DMS153 treated with DMSO at 0.1 percent for 48 hours (cell line): Measurements from ENCODE around the gene STARD5.

Experiments used
- DNase-seq: peaks from one replicate; lab custom pipeline; 2025; ENCODE audit not compliant: unreplicated experiment; lab: John Stamatoyannopoulos, UW

STARD5 gene

GRCh38 chr15:81295486-81296121 is 28.3 kb downstream of the STARD5 start:
- no peak for DNase-seq

- no peak for DNase-seq
Measured at GRCh38 chr15:81294516-81294880, 29.4 kb downstream of the STARD5 start.

DNA sequence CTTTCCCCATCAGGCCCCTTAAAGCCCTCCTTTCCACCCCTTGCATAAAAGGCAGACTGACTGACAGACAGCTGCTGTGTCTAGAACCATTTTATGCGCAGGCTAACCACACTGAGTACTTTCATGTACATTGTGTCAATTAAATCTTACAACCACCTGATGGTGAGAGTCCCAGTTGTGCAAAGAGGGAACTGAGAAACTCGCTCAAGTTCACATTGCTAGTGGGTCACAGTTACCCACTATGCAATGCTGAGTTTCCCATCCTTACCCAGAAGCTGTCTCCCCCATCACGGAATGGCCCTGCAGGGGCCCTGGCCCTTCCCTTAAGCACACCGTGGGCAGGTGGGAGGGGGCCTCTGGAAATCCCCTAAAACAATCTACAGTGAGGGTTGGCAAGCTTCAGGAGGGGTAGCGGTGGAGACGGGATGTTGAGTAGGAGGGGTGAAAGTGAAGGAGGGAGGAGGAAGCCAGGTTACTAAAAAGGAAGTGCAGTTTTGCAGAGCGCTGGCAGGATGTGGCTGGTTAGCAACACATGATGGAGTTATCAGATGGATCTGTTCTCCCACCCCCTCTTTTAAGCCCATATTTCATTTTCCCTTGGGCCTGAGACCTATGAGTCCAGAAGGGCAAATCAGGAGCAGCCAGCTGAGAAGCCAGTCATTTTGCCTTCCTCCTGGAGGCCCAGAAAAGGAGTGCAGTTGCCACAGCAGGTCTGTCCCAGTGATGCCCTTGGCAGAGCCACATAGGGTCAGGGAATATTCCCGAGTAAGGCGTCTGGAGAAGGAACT is 30.0 kb downstream of the STARD5 start:
- no peak for DNase-seq

- DNase-seq, result no peak
Measured at GRCh38 chr15:81292523-81293001, 31.4 kb downstream of the STARD5 start.

DNA sequence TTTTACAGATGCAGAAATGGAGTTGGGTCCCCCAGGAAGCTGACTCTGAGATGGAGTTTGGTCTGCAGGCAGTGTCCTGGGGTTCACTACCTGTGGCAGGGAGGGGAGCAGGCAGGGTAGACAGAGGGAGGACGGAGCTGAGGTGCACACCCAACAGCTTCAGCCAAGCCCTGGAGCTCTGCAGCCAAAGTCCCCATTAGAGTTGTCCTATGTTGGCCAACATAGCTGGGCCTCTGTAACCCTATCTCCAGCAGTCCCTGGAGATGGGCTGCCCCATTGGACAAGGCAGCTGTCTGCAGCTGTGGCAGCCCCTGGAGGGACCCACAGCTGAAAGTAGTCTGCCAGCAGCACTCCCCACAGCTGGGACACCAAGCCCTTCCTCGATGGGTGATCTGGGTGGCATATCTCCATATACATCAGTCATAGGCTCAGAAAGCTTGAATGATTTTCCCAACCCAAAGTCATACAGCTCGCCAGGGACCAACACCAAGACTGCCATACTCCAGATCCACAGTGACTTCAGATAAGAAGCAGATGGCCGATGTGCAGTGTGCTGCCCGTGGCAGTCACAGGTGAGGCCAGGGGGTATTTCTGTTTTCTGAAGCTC is 31.9 kb downstream of the STARD5 start:
- DNase-seq, result no peak

DNA sequence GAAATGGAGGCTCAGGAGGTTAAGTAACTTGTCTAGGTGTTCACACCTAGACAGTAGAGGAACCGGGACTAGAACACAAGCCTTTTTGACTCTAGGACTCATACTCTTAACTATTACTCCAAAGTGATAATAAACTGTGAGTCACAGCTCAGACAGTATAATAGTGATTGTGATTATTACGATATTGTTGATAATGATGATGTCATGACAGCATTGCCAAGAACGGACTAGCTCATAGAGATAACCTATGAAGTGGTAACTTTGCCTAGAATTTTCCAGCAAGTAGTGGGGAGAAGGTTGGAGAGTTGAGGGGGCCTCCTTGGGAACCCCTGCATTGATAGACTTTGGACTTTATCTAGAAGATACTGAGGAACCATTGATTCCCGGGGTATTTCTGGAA is 34.0 kb downstream of the STARD5 start:
- no peak for DNase-seq

DNA sequence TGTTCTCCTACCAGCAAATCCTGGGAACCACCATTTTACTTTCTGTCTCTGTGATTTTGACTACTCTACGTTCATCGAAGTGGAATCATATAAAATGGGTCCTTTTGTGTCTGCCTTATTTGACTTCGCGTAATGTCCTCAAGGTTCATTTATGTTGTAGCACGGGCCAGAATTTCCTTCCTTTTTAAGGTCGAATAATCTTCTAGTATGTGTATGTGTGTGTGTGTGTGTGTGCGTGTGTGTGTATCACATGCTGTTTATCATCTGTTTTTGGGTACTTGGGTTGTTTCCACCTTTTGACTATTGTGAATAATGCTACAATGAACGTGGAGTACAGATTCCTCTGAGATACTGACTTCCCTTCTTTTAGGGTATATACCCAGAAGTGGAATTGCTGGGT is 35.3 kb downstream of the STARD5 start:
- DNase-seq, result no peak

DNA sequence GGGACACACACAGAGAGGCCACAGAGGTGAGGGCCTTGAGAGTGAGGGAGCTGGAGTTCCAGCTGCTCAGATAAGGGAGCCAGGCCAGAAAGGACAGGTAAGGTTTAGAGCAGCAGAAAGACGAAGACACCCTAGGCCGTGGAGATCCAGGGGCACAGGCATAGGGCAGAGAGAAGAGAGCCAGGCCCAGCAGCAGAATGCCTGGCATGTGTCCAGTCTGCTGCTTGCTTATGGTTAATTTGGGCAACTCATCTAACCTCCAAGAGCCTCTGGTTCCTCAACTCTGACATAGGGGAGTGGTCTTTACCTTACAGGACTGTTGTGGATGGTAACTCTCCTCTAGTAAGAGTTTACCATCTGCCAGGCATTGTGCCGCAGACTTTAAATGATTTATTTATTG is 35.9 kb downstream of the STARD5 start:
- DNase-seq, result no peak

- DNase-seq, result no peak
Measured at GRCh38 chr15:81286621-81287121, 37.3 kb downstream of the STARD5 start.

DNA sequence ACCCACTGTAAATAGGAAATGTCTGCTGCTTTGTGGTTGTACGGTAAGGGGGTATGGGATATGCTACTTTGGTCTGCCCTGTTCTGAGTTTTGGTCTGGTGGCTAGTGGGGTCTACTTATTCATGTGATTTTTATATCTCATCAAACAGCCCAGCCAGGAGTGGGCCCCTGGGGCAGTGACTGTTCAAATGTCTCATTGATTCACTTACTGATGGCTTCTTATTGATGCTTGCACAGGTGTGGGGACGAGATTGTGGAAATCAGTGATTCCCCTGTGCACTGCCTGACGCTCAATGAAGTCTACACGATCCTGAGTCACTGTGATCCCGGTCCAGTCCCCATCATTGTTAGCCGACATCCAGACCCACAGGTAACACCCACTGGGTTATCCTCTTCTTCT is 38.5 kb downstream of the STARD5 start:
- DNase-seq, result no peak

DNA sequence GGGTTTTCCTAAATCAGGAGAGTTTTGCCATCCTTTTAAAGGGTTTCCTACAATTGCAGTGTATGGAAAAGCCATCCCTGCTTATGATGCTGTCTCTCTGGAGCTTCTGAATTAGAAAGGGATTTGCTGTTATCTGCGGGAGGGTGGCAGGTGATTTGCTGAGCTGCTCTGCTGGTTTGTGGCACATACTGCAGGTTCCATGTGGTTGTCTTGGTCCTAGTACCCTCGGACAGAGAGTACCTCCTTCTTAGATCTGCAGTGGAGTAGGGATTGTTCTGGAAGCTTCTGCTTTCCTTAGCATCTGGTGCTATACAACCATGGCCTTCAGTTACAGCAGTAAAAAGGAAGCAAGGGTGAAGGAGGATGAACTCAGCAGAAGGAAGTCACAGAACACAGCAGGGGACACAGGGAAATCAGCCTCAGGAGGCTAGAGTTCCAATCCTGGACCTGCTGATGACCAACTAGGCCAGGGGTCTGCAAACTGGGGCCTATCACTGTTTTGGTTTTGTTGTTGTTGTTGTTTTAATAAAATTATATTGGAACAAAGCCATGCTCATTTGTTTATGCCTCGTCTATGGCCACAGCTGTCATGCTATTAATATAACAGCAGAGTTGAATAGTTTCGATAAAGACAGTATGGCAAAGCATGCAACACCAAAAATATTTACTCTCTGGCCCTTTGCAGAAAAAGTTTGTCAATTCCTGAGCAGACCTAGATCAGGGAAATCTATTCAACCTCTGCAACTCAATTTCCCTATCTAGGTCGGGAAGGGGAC is 39.5 kb downstream of the STARD5 start:
- DNase-seq, result no peak

DNA sequence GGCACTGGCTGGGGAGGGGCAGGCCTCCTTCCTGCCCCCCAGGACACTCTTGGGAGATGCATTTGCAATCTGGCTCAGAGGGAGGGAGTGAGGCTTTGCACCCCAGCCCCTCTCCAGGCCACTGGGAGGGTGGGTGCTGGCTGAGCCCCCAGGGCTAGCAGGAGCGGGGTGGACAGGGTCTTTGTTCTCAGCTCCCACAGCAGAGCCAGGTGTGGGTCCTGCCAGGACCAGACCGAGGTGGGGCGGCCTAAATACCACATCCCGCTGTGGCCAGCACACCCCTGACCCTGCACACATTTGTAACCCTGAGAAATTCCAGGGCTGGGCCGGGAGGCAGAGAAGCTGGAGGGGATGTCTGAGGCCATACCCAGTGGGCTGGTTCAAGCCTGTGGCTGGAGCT is 41.0 kb downstream of the STARD5 start:
- no peak for DNase-seq

DNA sequence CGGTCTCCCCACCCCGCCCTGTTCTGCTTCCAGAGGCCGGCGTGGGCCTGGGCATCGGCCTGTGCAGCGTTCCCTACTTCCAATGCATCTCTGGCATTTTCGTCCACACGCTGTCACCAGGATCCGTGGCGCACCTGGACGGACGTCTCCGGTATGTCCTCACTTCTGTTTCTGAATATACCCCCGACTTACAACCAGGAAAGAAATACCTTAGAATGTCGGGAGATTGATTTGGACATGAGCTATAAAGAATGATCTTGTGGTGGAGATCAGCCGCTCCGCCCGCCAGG is 41.4 kb downstream of the STARD5 start:
- DNase-seq, result no peak

DNA sequence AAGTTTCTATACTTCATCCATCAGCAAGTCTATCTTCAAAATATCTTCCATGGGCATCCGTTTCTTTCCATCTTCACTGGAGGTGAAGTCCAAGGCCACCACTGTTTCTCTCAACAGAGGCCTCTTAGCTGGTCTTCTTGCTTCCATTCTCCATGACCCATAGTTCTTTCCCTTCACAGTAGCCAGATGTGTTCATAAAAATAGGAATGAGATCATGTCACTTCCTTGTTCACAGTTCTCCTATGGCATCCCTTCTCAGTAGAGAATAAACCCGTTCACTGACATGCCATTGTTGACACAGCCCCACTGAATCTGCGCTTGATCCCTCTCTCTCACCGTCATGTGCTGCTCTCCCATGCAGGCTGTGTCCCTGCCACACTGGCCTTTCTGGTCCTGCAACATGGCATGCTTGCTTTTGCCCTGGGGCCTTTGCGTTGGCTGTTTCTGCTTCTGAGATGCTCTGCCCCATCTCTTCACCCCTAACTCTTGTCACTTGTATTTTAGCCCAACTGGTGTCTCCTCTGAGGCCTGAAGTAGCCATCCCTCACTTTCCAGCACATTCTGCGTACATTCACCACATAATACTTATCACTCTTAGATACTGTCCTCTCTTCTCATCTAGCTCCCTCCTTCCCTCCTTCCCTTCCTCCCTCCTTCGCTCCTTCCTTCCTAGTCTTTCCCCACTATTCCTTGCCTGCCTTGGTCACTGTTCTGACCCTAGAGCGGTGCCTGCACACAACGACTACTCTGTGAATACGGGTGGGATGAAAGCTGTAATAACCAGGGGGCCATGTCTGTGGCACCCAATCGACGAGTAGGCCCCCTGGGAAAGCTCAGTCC is 42.0 kb downstream of the STARD5 start:
- DNase-seq, result no peak

DNA sequence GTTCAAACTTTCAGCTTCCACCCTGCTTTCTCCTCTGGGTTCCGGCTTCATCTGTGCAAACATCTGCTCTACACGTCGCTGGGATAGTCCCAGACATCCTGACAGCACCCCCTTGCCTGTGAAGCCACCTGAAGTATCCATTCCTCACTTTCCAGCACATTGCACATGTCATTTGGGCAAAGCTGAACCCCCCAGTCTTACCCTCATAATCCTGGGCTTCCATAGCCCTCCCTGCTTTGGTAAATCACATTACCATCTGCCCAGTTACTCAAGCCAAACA is 42.5 kb downstream of the STARD5 start:
- DNase-seq, result no peak

DNA sequence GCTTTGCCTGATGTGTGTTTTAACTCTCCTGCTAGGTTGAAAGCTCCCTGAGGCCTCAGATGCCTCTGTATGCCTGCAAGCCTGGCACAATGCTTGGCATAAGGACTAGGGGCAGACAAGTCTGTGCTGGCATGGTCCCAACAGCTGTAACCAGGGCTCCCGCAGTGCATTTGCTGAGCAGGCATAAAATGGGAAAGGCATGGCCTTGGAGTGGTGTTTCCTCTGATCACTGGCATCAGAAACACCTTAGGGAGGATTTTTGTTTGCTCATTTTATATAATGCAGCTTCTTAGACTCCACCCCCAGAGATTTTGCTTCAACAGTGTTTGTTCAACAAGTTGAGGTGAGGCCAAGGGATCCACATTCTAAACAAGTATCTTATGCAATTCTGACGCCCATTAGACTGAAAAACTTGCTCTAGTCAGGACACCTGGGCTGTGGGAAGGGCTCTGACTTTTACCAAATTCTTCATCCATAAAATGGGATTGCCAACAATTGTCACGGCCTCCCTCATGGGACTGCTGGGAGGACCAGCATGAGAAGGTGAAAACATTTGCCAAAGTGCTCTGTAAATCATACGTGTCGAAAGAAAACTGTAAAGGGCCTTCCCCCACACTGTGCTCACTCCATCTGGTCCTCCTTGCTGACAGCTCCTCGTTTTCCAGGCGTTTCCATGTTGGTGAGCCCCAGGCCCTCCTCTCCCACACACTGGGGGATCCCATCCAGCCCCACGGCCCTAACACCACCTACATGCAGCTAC is 43.1 kb downstream of the STARD5 start:
- no peak for DNase-seq

GRCh38 chr15:81279621-81280485 is 44.1 kb downstream of the STARD5 start:
- no peak for DNase-seq

DNA sequence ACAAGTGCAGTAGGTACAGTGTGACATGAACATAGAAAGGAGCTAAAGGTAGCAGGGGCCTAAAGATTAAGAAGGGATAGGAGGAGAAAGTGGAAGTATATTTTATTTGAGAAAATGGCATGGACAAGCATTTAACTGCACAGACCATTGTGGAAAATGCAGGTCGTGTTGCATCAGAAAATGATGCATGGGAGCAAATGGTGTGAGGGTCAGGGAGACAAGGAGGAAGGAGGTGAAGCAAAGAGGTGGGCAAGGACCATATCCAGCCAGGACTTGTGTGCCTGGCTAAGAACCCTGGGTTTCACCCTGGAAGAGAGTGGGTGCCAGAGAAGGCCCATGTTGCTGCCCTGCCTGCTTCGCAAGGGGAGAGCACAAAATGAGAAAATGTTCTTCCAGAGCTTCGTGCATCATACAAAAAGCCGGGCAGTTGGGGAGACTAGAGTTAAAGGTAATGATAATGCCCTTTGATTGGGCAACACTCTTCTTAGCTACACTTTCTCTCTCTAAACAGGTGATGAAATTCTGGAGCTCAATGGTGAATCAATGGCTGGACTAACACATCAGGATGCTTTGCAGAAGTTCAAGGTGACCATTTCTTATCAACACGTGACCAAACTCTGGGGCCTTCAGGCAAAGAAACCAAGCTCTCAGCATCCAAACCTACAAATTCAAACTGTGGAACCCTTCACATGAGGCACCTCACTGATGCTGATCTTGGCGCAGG is 45.5 kb downstream of the STARD5 start:
- DNase-seq, result no peak

DNA sequence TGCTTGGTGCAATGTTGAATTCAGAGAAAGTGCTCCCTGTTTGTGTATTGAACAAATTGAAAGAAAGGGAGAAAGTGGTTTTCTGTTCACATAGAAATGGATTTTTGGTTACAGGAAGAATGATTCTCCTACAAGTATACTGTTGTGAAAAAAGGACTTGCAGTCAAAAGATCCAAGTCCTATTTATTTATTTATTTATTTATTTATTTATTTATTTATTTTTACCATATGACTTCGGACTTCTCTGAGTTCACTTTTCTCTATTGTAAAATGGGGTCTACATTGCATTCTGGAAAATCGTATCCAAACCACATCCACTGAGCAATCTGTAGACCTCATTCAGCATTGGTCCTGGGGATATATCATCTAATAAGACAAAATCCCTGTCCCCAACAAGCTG is 46.1 kb downstream of the STARD5 start:
- no peak for DNase-seq
